K562 (cell line): ENCODE measurements around the gene TM9SF3. TPM values are rescaled to one million over a fixed set of nuclear protein-coding genes. Genes with fewer than 3 reads are reported as not detected.

ENCODE experiments used
- ATF2 ChIP-seq: sonication (generic); formaldehyde crosslinking; IDR thresholded peaks from 2 replicates; pipeline ENCODE4 v1.8.1; 2022; ENCODE audit warnings: missing genetic modification reagents
- CBX5 ChIP-seq: IDR thresholded peaks from 2 replicates; pipeline ENCODE4 v1.6.1; 2014; ENCODE audit warnings: low read depth, borderline replicate concordance
- ELF4 ChIP-seq: fragments of 450-650 bp; formaldehyde crosslinking; IDR thresholded peaks from 2 replicates; pipeline ENCODE4 v1.4.0; 2022; ENCODE audit warnings: missing genetic modification characterization
- FIP1L1 ChIP-seq: fragments of 200-400 bp; formaldehyde crosslinking; IDR thresholded peaks from 2 replicates; pipeline ENCODE4 v1.6.1; 2018; ENCODE audit warnings: mild to moderate bottlenecking, low read depth, low read length; ENCODE audit not compliant: poor library complexity, severe bottlenecking
- FOXA1 ChIP-seq: fragments of 450-650 bp; IDR thresholded peaks from 2 replicates; pipeline ENCODE4 v1.6.1; 2016; ENCODE audit warnings: mild to moderate bottlenecking, borderline replicate concordance
- GABPA ChIP-seq: fragments of 200-800 bp; sonication (Bioruptor generic); conservative IDR thresholded peaks from 2 replicates; pipeline ENCODE4 v1.6.1; 2016; ENCODE audit warnings: low read depth, missing genetic modification characterization, missing compliant biosample characterization
- HCFC1 ChIP-seq: IDR thresholded peaks from 2 replicates; pipeline ENCODE4 v1.6.1; 2012; ENCODE audit warnings: low read depth, low read length, improper control_type of control experiment
- HDAC1 ChIP-seq, 2 experiments: fragments of 450-650 bp; IDR thresholded peaks; 2 replicates each; pipeline ENCODE4 v1.6.1; 2016 to 2017; ENCODE audit warnings: inconsistent platforms in 1 of 2, mild to moderate bottlenecking in 1 of 2, moderate library complexity in 1 of 2
- NFIC ChIP-seq: fragments of 450-650 bp; IDR thresholded peaks from 2 replicates; pipeline ENCODE4 v1.6.1; 2017; ENCODE audit warnings: mild to moderate bottlenecking, inconsistent platforms
- RBFOX2 ChIP-seq: fragments of 200-400 bp; formaldehyde crosslinking; IDR thresholded peaks from 2 replicates; pipeline ENCODE4 v1.6.1; 2017; ENCODE audit warnings: low read depth, mild to moderate bottlenecking, low read length, moderate library complexity
- SMC3 ChIP-seq: conservative IDR thresholded peaks from 2 replicates; pipeline ENCODE4 v1.6.1; 2011; ENCODE audit warnings: low read depth, low read length, improper control_type of control experiment; ENCODE audit not compliant: insufficient read depth
- SRSF3 ChIP-seq: fragments of 200-400 bp; formaldehyde crosslinking; IDR thresholded peaks from 2 replicates; pipeline ENCODE4 v1.6.1; 2016; ENCODE audit warnings: mild to moderate bottlenecking, low read length, moderate library complexity; ENCODE audit not compliant: insufficient read depth
- TAF1 ChIP-seq: IDR thresholded peaks from 2 replicates; pipeline ENCODE4 v1.6.1; 2011; ENCODE audit warnings: mild to moderate bottlenecking, low read length, moderate library complexity; ENCODE audit not compliant: insufficient read depth, control insufficient read depth, severe bottlenecking; ENCODE audit errors: extremely low read depth
- XRCC3 ChIP-seq: fragments of 450-650 bp; IDR thresholded peaks from 2 replicates; pipeline ENCODE4 v1.6.1; 2017; ENCODE audit warnings: mild to moderate bottlenecking, moderate library complexity
- YY1 ChIP-seq, 3 experiments: IDR thresholded peaks; 2 replicates each; pipeline ENCODE4 v1.6.1; 2011; ENCODE audit warnings: low read length in 2 of 3, mild to moderate bottlenecking in 2 of 3, moderate library complexity in 2 of 3, borderline replicate concordance in 1 of 3, control low read depth in 1 of 3, low read depth in 1 of 3; ENCODE audit not compliant: insufficient read depth in 3 of 3, insufficient replicate concordance in 2 of 3, control insufficient read depth in 1 of 3, insufficient read length in 1 of 3; ENCODE audit errors: extremely low read depth in 1 of 3
- ZNF668 ChIP-seq: fragments of 250-450 bp; sonication (Bioruptor Pico); IDR thresholded peaks from 2 replicates; pipeline ENCODE4 v1.8.0; 2022; ENCODE audit warnings: mild to moderate bottlenecking, inconsistent platforms
- polyA plus RNA-seq, 8 experiments: library from polyadenylated mRNA; depleted of rRNA in 4 of 8; stranded (reverse) in 5 of 8; unstranded in 3 of 8; fragments of >200 nt; fragmentation: Nextera tagmentation in 2 of 8; fragmentation: Illumina TruSeq in 1 of 8; extraction: Ambion mirVana in 2 of 8; extraction: Trizol in 1 of 8; gene quantifications; 2 replicates each; pipeline versions ENCODE4 v1.2.1 to v1.2.3, GENCODE V29; 2011 to 2014; ENCODE audit warnings: inconsistent platforms in 1 of 8, missing spikeins in 1 of 8
- total RNA-seq, 7 experiments: library from RNA; depleted of rRNA in 6 of 7; stranded (reverse); fragments of >200 nt in 6 of 7; fragmentation: Illumina TruSeq in 2 of 7; extraction: Trizol in 2 of 7; gene quantifications; 2 replicates each; pipeline versions ENCODE4 v1.2.1 to v1.2.3, GENCODE V29; 2011 to 2021; ENCODE audit warnings: low replicate concordance in 1 of 7
- TF ChIP-seq, protein P1 (sequence below): sonication (generic); formaldehyde crosslinking; IDR thresholded peaks from 2 replicates; pipeline ENCODE4 v1.8.0; 2022; ENCODE audit warnings: mild to moderate bottlenecking, missing genetic modification reagents, borderline replicate concordance
- TF ChIP-seq, protein P2 (sequence below): fragments of 450-650 bp; IDR thresholded peaks from 2 replicates; pipeline ENCODE4 v1.6.1; 2017; ENCODE audit warnings: mild to moderate bottlenecking, moderate library complexity
- TF ChIP-seq, protein P3 (sequence below): sonication (generic); formaldehyde crosslinking; IDR thresholded peaks from 2 replicates; pipeline ENCODE4 v1.8.1; 2023; ENCODE audit warnings: mild to moderate bottlenecking, missing genetic modification reagents

Gene TM9SF3
- total and polyA plus RNA-seq, 9 of the 15 experiments (the other 6 are each of a cell fraction or from before 2014, with no cell fraction given) = 16.1 to 63.1 (median 34.9) TPM

GRCh38 chr10:96586419-96587263 is at the start of gene TM9SF3 (continued):
- TF ChIP-seq SRSF3 = no peak
- TF ChIP-seq, protein P1, sequence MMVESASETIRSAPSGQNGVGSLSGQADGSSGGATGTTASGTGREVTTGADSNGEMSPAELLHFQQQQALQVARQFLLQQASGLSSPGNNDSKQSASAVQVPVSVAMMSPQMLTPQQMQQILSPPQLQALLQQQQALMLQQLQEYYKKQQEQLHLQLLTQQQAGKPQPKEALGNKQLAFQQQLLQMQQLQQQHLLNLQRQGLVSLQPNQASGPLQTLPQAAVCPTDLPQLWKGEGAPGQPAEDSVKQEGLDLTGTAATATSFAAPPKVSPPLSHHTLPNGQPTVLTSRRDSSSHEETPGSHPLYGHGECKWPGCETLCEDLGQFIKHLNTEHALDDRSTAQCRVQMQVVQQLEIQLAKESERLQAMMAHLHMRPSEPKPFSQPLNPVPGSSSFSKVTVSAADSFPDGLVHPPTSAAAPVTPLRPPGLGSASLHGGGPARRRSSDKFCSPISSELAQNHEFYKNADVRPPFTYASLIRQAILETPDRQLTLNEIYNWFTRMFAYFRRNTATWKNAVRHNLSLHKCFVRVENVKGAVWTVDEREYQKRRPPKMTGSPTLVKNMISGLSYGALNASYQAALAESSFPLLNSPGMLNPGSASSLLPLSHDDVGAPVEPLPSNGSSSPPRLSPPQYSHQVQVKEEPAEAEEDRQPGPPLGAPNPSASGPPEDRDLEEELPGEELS = 0 out of 2 replicates have a peak, but pooled peaks have one; percentile 65
- no peak; a peak in 1 of 4 replicates for TF ChIP-seq HDAC1 (IDR thresholded peaks at IDR 0.05)
- TF ChIP-seq CBX5 = no peak
- TF ChIP-seq GABPA (tag) = peak; percentile 92
- TF ChIP-seq ATF2 (CRISPR knock-in tag) = no peak
- no peak for TF ChIP-seq NFIC
- TF ChIP-seq SMC3 = no peak
- no peak for TF ChIP-seq XRCC3
- TF ChIP-seq ZNF668 (CRISPR knock-in tag) = no peak
- peak; percentile 11 for TF ChIP-seq FIP1L1
- peak; percentile 62 for TF ChIP-seq TAF1
- TF ChIP-seq YY1 (IDR thresholded peaks at IDR 0.05; ENCODE audit: borderline replicate concordance in 1 of 3, control insufficient read depth in 1 of 3, extremely low read depth in 1 of 3, insufficient read depth in 3 of 3, insufficient read length in 1 of 3, insufficient replicate concordance in 2 of 3, low read depth in 1 of 3, low read length in 2 of 3) = peak in 2 of 3 experiments; percentile 36 to 59
- TF ChIP-seq, protein P2, sequence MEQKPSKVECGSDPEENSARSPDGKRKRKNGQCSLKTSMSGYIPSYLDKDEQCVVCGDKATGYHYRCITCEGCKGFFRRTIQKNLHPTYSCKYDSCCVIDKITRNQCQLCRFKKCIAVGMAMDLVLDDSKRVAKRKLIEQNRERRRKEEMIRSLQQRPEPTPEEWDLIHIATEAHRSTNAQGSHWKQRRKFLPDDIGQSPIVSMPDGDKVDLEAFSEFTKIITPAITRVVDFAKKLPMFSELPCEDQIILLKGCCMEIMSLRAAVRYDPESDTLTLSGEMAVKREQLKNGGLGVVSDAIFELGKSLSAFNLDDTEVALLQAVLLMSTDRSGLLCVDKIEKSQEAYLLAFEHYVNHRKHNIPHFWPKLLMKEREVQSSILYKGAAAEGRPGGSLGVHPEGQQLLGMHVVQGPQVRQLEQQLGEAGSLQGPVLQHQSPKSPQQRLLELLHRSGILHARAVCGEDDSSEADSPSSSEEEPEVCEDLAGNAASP = no peak
- peak; percentile 58 for TF ChIP-seq HCFC1
- TF ChIP-seq RBFOX2 = peak; percentile 91
- TF ChIP-seq FOXA1 = no peak
- TF ChIP-seq ELF4 (CRISPR knock-in tag) = no peak
- TF ChIP-seq, protein P3, sequence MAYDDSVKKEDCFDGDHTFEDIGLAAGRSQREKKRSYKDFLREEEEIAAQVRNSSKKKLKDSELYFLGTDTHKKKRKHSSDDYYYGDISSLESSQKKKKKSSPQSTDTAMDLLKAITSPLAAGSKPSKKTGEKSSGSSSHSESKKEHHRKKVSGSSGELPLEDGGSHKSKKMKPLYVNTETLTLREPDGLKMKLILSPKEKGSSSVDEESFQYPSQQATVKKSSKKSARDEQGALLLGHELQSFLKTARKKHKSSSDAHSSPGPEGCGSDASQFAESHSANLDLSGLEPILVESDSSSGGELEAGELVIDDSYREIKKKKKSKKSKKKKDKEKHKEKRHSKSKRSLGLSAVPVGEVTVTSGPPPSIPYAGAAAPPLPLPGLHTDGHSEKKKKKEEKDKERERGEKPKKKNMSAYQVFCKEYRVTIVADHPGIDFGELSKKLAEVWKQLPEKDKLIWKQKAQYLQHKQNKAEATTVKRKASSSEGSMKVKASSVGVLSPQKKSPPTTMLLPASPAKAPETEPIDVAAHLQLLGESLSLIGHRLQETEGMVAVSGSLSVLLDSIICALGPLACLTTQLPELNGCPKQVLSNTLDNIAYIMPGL (CRISPR knock-in tag) = no peak
